Measurements from ENCODE around the gene PCP4.

PCP4 gene

GRCh38 chr21:39843916-39844315, 23.3 kb upstream of the PCP4 start:
- H3K9me3 ChIP-seq (ENCODE audit: insufficient read depth, low read depth, low read length) = peaks cover 3% of the 10 kb centered on the region
- H4K20me1 ChIP-seq (ENCODE audit: insufficient read depth, low read length, poor library complexity, severe bottlenecking) = no peaks in the 10 kb centered on the region
- H3K27me3 ChIP-seq (ENCODE audit: insufficient read depth, low read length, poor library complexity, severe bottlenecking) = no peaks in the 10 kb centered on the region

GRCh38 chr21:39845571-39846130, 21.6 kb upstream of the PCP4 start:
- H3K27me3 ChIP-seq (ENCODE audit: insufficient read depth, low read length, poor library complexity, severe bottlenecking) = no peaks in the 10 kb centered on the region
- H3K36me3 ChIP-seq (ENCODE audit: insufficient read depth, low read length) = no peaks in the 10 kb centered on the region
- no peaks in the 10 kb centered on the region; the same call in 1 of the 2 replicates for H3K9me3 ChIP-seq (ENCODE audit: insufficient read depth, low read depth, low read length)
- H3K4me3 ChIP-seq (ENCODE audit: low read length, poor library complexity, severe bottlenecking) = no peak overlapping the region
- no peaks in the 10 kb centered on the region for H4K20me1 ChIP-seq (ENCODE audit: insufficient read depth, low read length, poor library complexity, severe bottlenecking)
- TF ChIP-seq EZH2phosphoT487 (IDR thresholded peaks at IDR 0.05; ENCODE audit: borderline replicate concordance) (no peak), CTCF (conservative IDR thresholded peaks at IDR 0.05; ENCODE audit: low read length) (no peak)
- H3F3A ChIP-seq (ENCODE audit: low read depth) = no peaks in the 10 kb centered on the region
- H2AFZ ChIP-seq (ENCODE audit: low read length) = no peak overlapping the region
- no peaks in the 10 kb centered on the region for H3K4me1 ChIP-seq (ENCODE audit: insufficient read depth, low read length, poor library complexity, severe bottlenecking)
- no peaks in the 10 kb centered on the region for H3K9me2 ChIP-seq (replicated peaks; ENCODE audit: low read depth, low read length)
- H3K9ac ChIP-seq (ENCODE audit: low read depth, low read length, poor library complexity, severe bottlenecking) = no peak overlapping the region
- H3K4me2 ChIP-seq (ENCODE audit: low read depth, low read length, poor library complexity, severe bottlenecking) = no peak overlapping the region
- no peaks in the 10 kb centered on the region for H3K79me2 ChIP-seq (ENCODE audit: insufficient read depth, low read length)

More at GRCh38 chr21:39843916-39844315, 23.3 kb upstream of the PCP4 start:
- TF ChIP-seq CTCF (conservative IDR thresholded peaks at IDR 0.05; ENCODE audit: low read length) = no peak
- TF ChIP-seq EZH2phosphoT487 (IDR thresholded peaks at IDR 0.05; ENCODE audit: borderline replicate concordance) = no peak
- Histone ChIP-seq H3K79me2 (ENCODE audit: insufficient read depth, low read length) (no peaks in the 10 kb centered on the region), H3F3A (ENCODE audit: low read depth) (no peaks in the 10 kb centered on the region), H3K4me3 (ENCODE audit: low read length, poor library complexity, severe bottlenecking) (no peak overlapping the region), H3K9me2 (replicated peaks; ENCODE audit: low read depth, low read length) (no peaks in the 10 kb centered on the region), H3K4me1 (ENCODE audit: insufficient read depth, low read length, poor library complexity, severe bottlenecking) (no peaks in the 10 kb centered on the region), H3K36me3 (ENCODE audit: insufficient read depth, low read length) (no peaks in the 10 kb centered on the region), H3K9ac (ENCODE audit: low read depth, low read length, poor library complexity, severe bottlenecking) (no peak overlapping the region), H2AFZ (ENCODE audit: low read length) (no peak overlapping the region), H3K4me2 (ENCODE audit: low read depth, low read length, poor library complexity, severe bottlenecking) (no peak overlapping the region)

- no peak overlapping the region for H3K4me3 ChIP-seq (ENCODE audit: low read length, poor library complexity, severe bottlenecking)
- no peaks in the 10 kb centered on the region for H3K9me2 ChIP-seq (replicated peaks; ENCODE audit: low read depth, low read length)
- TF ChIP-seq CTCF (conservative IDR thresholded peaks at IDR 0.05; ENCODE audit: low read length) (no peak), EZH2phosphoT487 (IDR thresholded peaks at IDR 0.05; ENCODE audit: borderline replicate concordance) (no peak)
- H3K9ac ChIP-seq (ENCODE audit: low read depth, low read length, poor library complexity, severe bottlenecking) = no peak overlapping the region
- peaks cover 6% of the 10 kb centered on the region; the same call in 1 of the 2 replicates for H3K9me3 ChIP-seq (ENCODE audit: insufficient read depth, low read depth, low read length)
- H2AFZ ChIP-seq (ENCODE audit: low read length) = no peak overlapping the region
- H3F3A ChIP-seq (ENCODE audit: low read depth) = no peaks in the 10 kb centered on the region
- H3K4me2 ChIP-seq (ENCODE audit: low read depth, low read length, poor library complexity, severe bottlenecking) = no peak overlapping the region
- H3K79me2 ChIP-seq (ENCODE audit: insufficient read depth, low read length) = no peaks in the 10 kb centered on the region
- no peaks in the 10 kb centered on the region for H4K20me1 ChIP-seq (ENCODE audit: insufficient read depth, low read length, poor library complexity, severe bottlenecking)
- no peaks in the 10 kb centered on the region for H3K27me3 ChIP-seq (ENCODE audit: insufficient read depth, low read length, poor library complexity, severe bottlenecking)
- H3K36me3 ChIP-seq (ENCODE audit: insufficient read depth, low read length) = no peaks in the 10 kb centered on the region
- H3K4me1 ChIP-seq (ENCODE audit: insufficient read depth, low read length, poor library complexity, severe bottlenecking) = no peaks in the 10 kb centered on the region
Measured at GRCh38 chr21:39847877-39848276, 19.4 kb upstream of the PCP4 start.

All from Loucy (cell line).